CD14-positive monocyte (primary cell): ENCODE data around the gene NLRP12. TPM values are rescaled to one million over a fixed set of nuclear protein-coding genes. Genes with fewer than 3 reads are reported as not detected.

ENCODE experiments used
- DNase-seq, 3 donors: peaks; one replicate each; pipeline ENCODE4 v3.0.0-alpha.2; 2011 to 2022
- H2AFZ ChIP-seq: 2 replicates; pipeline ENCODE4 v1.6.0; 2012; ENCODE audit warnings: mild to moderate bottlenecking, low read depth, low read length, inconsistent platforms; ENCODE audit not compliant: insufficient read depth, poor library complexity, severe bottlenecking
- H3K27ac ChIP-seq, 2 donors: 1 replicate in 1 of 2; 2 replicates in 1 of 2; pipeline ENCODE4 v1.5.1; 2012 to 2013; ENCODE audit warnings: low read length in 2 of 2, control low read depth in 1 of 2, inconsistent platforms in 1 of 2, low read depth in 1 of 2, mild to moderate bottlenecking in 1 of 2
- H3K27me3 ChIP-seq, 2 donors: one replicate each; pipeline versions ENCODE4 v1.6.0 to v1.6.1; 2011 to 2013; ENCODE audit warnings: low read length in 2 of 2; ENCODE audit not compliant: control insufficient read depth in 2 of 2, insufficient read depth in 2 of 2
- H3K36me3 ChIP-seq, 2 donors: replicated peaks in 1 of 2; 1 replicate in 1 of 2; 2 replicates in 1 of 2; pipeline versions ENCODE4 v1.5.1 to v1.6.1; 2012 to 2013; ENCODE audit warnings: low read length in 2 of 2, control low read depth in 1 of 2, inconsistent platforms in 1 of 2, mild to moderate bottlenecking in 1 of 2; ENCODE audit not compliant: insufficient read depth in 2 of 2, control insufficient read depth in 1 of 2
- H3K4me1 ChIP-seq, 2 donors: 1 replicate in 1 of 2; 2 replicates in 1 of 2; pipeline versions ENCODE4 v1.5.1 to v1.6.1; 2012 to 2013; ENCODE audit warnings: low read length in 2 of 2, control low read depth in 1 of 2, inconsistent platforms in 1 of 2, mild to moderate bottlenecking in 1 of 2, moderate library complexity in 1 of 2; ENCODE audit not compliant: insufficient read depth in 2 of 2, control insufficient read depth in 1 of 2
- H3K4me2 ChIP-seq: replicated peaks from 2 replicates; pipeline ENCODE3; 2012; ENCODE audit warnings: low read length, moderate library complexity, mild to moderate bottlenecking; ENCODE audit not compliant: poor library complexity, severe bottlenecking; ENCODE audit errors: extremely low read depth
- H3K4me3 ChIP-seq, 3 experiments: fragments of 200-600 bp in 1 of 3; sonication (generic) in 1 of 3; replicated peaks in 1 of 3; 1 replicate in 2 of 3; 2 replicates in 1 of 3; pipeline ENCODE4 v1.5.1; 2011 to 2013; ENCODE audit warnings: low read length in 3 of 3, mild to moderate bottlenecking in 3 of 3, control low read depth in 2 of 3, low read depth in 2 of 3, inconsistent platforms in 1 of 3, moderate library complexity in 1 of 3
- H3K79me2 ChIP-seq: 2 replicates; pipeline ENCODE4 v1.6.0; 2012; ENCODE audit warnings: mild to moderate bottlenecking, control low read depth, inconsistent platforms, low read length, moderate library complexity; ENCODE audit not compliant: insufficient read depth
- H3K9ac ChIP-seq: 2 replicates; pipeline ENCODE4 v1.6.0; 2017; ENCODE audit warnings: low read length, mild to moderate bottlenecking; ENCODE audit not compliant: insufficient read depth, poor library complexity, severe bottlenecking
- H3K9me3 ChIP-seq, 2 donors: replicated peaks in 1 of 2; 1 replicate in 1 of 2; 2 replicates in 1 of 2; pipeline versions ENCODE4 v1.5.1 to v1.6.1; 2012 to 2013; ENCODE audit warnings: low read length in 2 of 2, control low read depth in 1 of 2; ENCODE audit not compliant: control insufficient read depth in 1 of 2, insufficient read depth in 1 of 2
- H4K20me1 ChIP-seq: 2 replicates; pipeline ENCODE4 v1.6.0; 2012; ENCODE audit warnings: mild to moderate bottlenecking, low read length, control low read depth, moderate library complexity; ENCODE audit not compliant: insufficient read depth
- H3K27ac Mint-ChIP-seq, 7 donors: one replicate each; pipeline ENCODE4 v1.8.0; 2020; ENCODE audit warnings: mild to moderate bottlenecking in 7 of 7, mixed read lengths in 7 of 7, moderate library complexity in 6 of 7, inconsistent platforms in 2 of 7
- H3K27me3 Mint-ChIP-seq, 3 donors: one replicate each; pipeline ENCODE4 v1.8.0; 2021 to 2022; ENCODE audit warnings: low read depth in 3 of 3, mild to moderate bottlenecking in 3 of 3, mixed read lengths in 3 of 3, moderate library complexity in 3 of 3, inconsistent platforms in 1 of 3
- H3K36me3 Mint-ChIP-seq, 2 donors: one replicate each; pipeline ENCODE4 v1.8.0; 2020; ENCODE audit warnings: mixed read lengths in 2 of 2, inconsistent platforms in 1 of 2, mild to moderate bottlenecking in 1 of 2
- H3K4me1 Mint-ChIP-seq: one replicate; pipeline ENCODE4 v1.8.0; 2020; ENCODE audit warnings: mild to moderate bottlenecking, mixed read lengths
- H3K4me3 Mint-ChIP-seq, 2 donors: one replicate each; pipeline ENCODE4 v1.8.0; 2020; ENCODE audit warnings: mild to moderate bottlenecking in 2 of 2, mixed read lengths in 2 of 2, moderate library complexity in 1 of 2
- H3K9me3 Mint-ChIP-seq, 7 donors: one replicate each; pipeline ENCODE4 v1.8.0; 2020 to 2022; ENCODE audit warnings: mixed read lengths in 7 of 7, mild to moderate bottlenecking in 6 of 7, moderate library complexity in 6 of 7, inconsistent platforms in 2 of 7
- CTCF ChIP-seq: fragments of 200-600 bp; IDR thresholded peaks from one replicate; pipeline ENCODE4 v1.8.0; 2022; ENCODE audit warnings: antibody characterized with exemption, mild to moderate bottlenecking
- WGBS: methylation state at CpG from one replicate; pipeline ENCODE4 v1.1.5; 2013; ENCODE audit warnings: missing lambda C conversion rate; ENCODE audit not compliant: insufficient coverage; 5-methylcytosine and 5-hydroxymethylcytosine counted together
- intact Hi-C, 2 donors: fragments of 100-400 bp; cut with micrococcal nuclease; formaldehyde crosslinking; loops; one replicate each; pipeline versions ENCODE4 v1.15.0 to v1.15.1; 2023
- polyA plus RNA-seq, 3 donors: library from polyadenylated mRNA; depleted of rRNA in 1 of 3; unstranded in 2 of 3; stranded (reverse) in 1 of 3; fragments of 300-500 nt in 2 of 3; fragments of >200 nt in 1 of 3; fragmentation: Illumina TruSeq in 2 of 3; gene quantifications; 1 replicate in 2 of 3; 2 replicates in 1 of 3; pipeline ENCODE4 v1.2.3, GENCODE V29; 2012 to 2021

Gene NLRP12
- polyA plus RNA-seq, 3 donors: 40.5 to 64.9 (median 47.0) TPM

GRCh38 chr19:53787266-53787665 is 36.8 kb downstream of the NLRP12 start:
- no peak for TF ChIP-seq CTCF
- Histone ChIP-seq H3K27me3 (peaks cover 0 to 7% of the 10 kb centered on the region in 2 donors), H3K27ac (no peak overlapping the region), H3K4me3 (no peak overlapping the region), H3K79me2 (no peaks in the 10 kb centered on the region), H3K4me1 (peaks cover 4 to 5% of the 10 kb centered on the region in 2 donors), H4K20me1 (peaks cover 15% of the 10 kb centered on the region), H2AFZ (no peak overlapping the region), H3K9ac (no peak overlapping the region), H3K36me3 (no peaks in the 10 kb centered on the region), H3K4me2 (no peak overlapping the region), H3K9me3 (no peaks in the 10 kb centered on the region)
- Mint-ChIP-seq H3K4me1 (peaks cover 8% of the 10 kb centered on the region), H3K9me3 (peaks cover 0 to 3% (median 0%) of the 10 kb centered on the region in 7 donors), H3K27ac (no peak overlapping the region), H3K36me3 (peaks cover 0 to 6% of the 10 kb centered on the region in 2 donors), H3K4me3 (no peak overlapping the region), H3K27me3 (peaks cover 18 to 26% (median 19%) of the 10 kb centered on the region in 3 donors)
- no peak for DNase-seq
- WGBS: 98% methylated on average over 6 of the region's 15 CpGs
- intact Hi-C loops: no loop called here

- Histone ChIP-seq H3K4me2 (no peak overlapping the region), H3K27ac (no peak overlapping the region), H3K9me3 (no peaks in the 10 kb centered on the region), H3K27me3 (peaks cover 0 to 7% of the 10 kb centered on the region in 2 donors), H3K4me3 (no peak overlapping the region), H3K79me2 (no peaks in the 10 kb centered on the region), H3K36me3 (no peaks in the 10 kb centered on the region), H3K4me1 (peaks cover 4 to 5% of the 10 kb centered on the region in 2 donors), H3K9ac (no peak overlapping the region), H4K20me1 (peaks cover 15% of the 10 kb centered on the region), H2AFZ (no peak overlapping the region)
- peaks cover 8% of the 10 kb centered on the region for H3K4me1 Mint-ChIP-seq
- no peak for DNase-seq
- H3K27ac Mint-ChIP-seq: no peak overlapping the region
- intact Hi-C loops: no loop called here
- peaks cover 0 to under 1% of the 10 kb centered on the region in 2 donors for H3K36me3 Mint-ChIP-seq
- peaks cover 0 to 3% (median 0%) of the 10 kb centered on the region in 7 donors for H3K9me3 Mint-ChIP-seq
- H3K27me3 Mint-ChIP-seq: peaks cover 18 to 26% (median 19%) of the 10 kb centered on the region in 3 donors
- no CpG with 5 or more reads among the region's 7 CpGs for WGBS
- no peak overlapping the region for H3K4me3 Mint-ChIP-seq
- no peak for TF ChIP-seq CTCF
Observed at GRCh38 chr19:53786744-53787143, 37.4 kb downstream of the NLRP12 start.
